HG03442 (cell line): Measurements from ENCODE around the gene KRTAP21-3.
A peak's percentile ranks its signal among the peaks of the same experiment; 100 is the strongest.
"Not testable (repeated sequence)": the region's sequence is repeated elsewhere in the genome, so short reads cannot be mapped to it uniquely, and the experiment has no call there.

Experiments
- ATAC-seq: cut with Tn5 transposase; IDR thresholded peaks from one replicate; pipeline ENCODE4 v1.9.1; 2021; ENCODE audit warnings: mild to moderate bottlenecking, moderate library complexity; ENCODE audit not compliant: unreplicated experiment

The KRTAP21-3 gene

GRCh38 chr21:30718239-30718909 lies at the start of gene KRTAP21-3:
Gene KRTAP21-3, minus strand, starts transcription at chr21:30718777. Its CDS starts 18 bp downstream, at chr21:30718759.
- ATAC-seq: peak; percentile 72

GRCh38 chr21:30760776-30761175 lies 42.2 kb upstream of the KRTAP21-3 start:
- ATAC-seq: no peak

GRCh38 chr21:30758306-30758705 lies 39.7 kb upstream of the KRTAP21-3 start:
- ATAC-seq: no peak

GRCh38 chr21:30755328-30755727 lies 36.8 kb upstream of the KRTAP21-3 start, which contains the start of gene KRTAP21-1:
Gene KRTAP21-1, minus strand, starts transcription at chr21:30755428. Its CDS starts 50 bp downstream, at chr21:30755378.
- not testable (repeated sequence) for ATAC-seq

GRCh38 chr21:30747159-30747558 lies 28.6 kb upstream of the KRTAP21-3 start, which contains the start of gene KRTAP21-2:
Gene KRTAP21-2, minus strand, starts transcription at chr21:30747259. Its CDS starts 57 bp downstream, at chr21:30747202.
- no peak for ATAC-seq

GRCh38 chr21:30740462-30740861 lies 21.9 kb upstream of the KRTAP21-3 start:
- no peak for ATAC-seq

GRCh38 chr21:30733026-30733425 lies 14.4 kb upstream of the KRTAP21-3 start:
- no peak for ATAC-seq

- ATAC-seq: no peak
These were observed 8.1 kb upstream of the KRTAP21-3 start for GRCh38 chr21:30726726-30727125.

- no peak for ATAC-seq
These were observed 824 bp upstream of the KRTAP21-3 start for GRCh38 chr21:30719401-30719800.

- ATAC-seq: no peak
These were observed 1.5 kb downstream of the KRTAP21-3 start for GRCh38 chr21:30717105-30717504.

- no peak for ATAC-seq
These were observed 3.6 kb downstream of the KRTAP21-3 start for GRCh38 chr21:30714946-30715345.

- ATAC-seq: no peak
These were observed 4.1 kb downstream of the KRTAP21-3 start for GRCh38 chr21:30714456-30714855.

- no peak for ATAC-seq
These were observed 4.8 kb downstream of the KRTAP21-3 start for GRCh38 chr21:30713766-30714165.

- no peak for ATAC-seq
These were observed 8.1 kb downstream of the KRTAP21-3 start for GRCh38 chr21:30710499-30710898.

GRCh38 chr21:30707409-30707808 lies 11.2 kb downstream of the KRTAP21-3 start:
- ATAC-seq: no peak

- ATAC-seq: no peak
These were observed 22.6 kb downstream of the KRTAP21-3 start for GRCh38 chr21:30695956-30696355.

GRCh38 chr21:30689822-30690221 lies 28.8 kb downstream of the KRTAP21-3 start:
- ATAC-seq: no peak

- no peak for ATAC-seq
These were observed 34.1 kb downstream of the KRTAP21-3 start for GRCh38 chr21:30684506-30684905.

- no peak for ATAC-seq
These were observed 38.0 kb downstream of the KRTAP21-3 start for GRCh38 chr21:30680586-30680985.

- ATAC-seq: no peak
These were observed 41.8 kb downstream of the KRTAP21-3 start for GRCh38 chr21:30676737-30677136.

GRCh38 chr21:30674312-30674711 lies 44.3 kb downstream of the KRTAP21-3 start:
- ATAC-seq: no peak

GRCh38 chr21:30672985-30673650 lies 45.5 kb downstream of the KRTAP21-3 start:
- ATAC-seq: no peak
